GM12801 (cell line): Measurements from ENCODE around the gene TGM6.

Experiments
- CTCF ChIP-seq: IDR thresholded peaks from one replicate; pipeline ENCODE4 v1.5.1; 2011; ENCODE audit warnings: control low read depth; ENCODE audit not compliant: insufficient read length; ENCODE audit errors: extremely low read depth

The TGM6 gene

GRCh38 chr20:2475850-2476741 lies 95.4 kb downstream of the TGM6 start:
- TF ChIP-seq CTCF, result no peak

GRCh38 chr20:2476742-2477615 lies 96.3 kb downstream of the TGM6 start:
- no peak for TF ChIP-seq CTCF

GRCh38 chr20:2480381-2480780 lies 99.7 kb downstream of the TGM6 start:
- no peak for TF ChIP-seq CTCF
